Forelimb muscle (tissue), 1 donor: ENCODE results near the gene PHYKPL. TPM values are rescaled to one million over a fixed set of nuclear protein-coding genes. Genes with fewer than 3 reads are reported as not detected.

Source experiments
- DNase-seq: peaks from one replicate; pipeline ENCODE4 v3.0.0-alpha.2; 2013; ENCODE audit warnings: low read depth
- polyA plus RNA-seq: library from polyadenylated mRNA; unstranded; fragments of 120-200 nt; gene quantifications from one replicate; pipeline ENCODE4 v1.2.1, GENCODE V29; 2013; ENCODE audit not compliant: insufficient read length

The PHYKPL gene
- polyA plus RNA-seq, 1 donor = 74.4 TPM

- DNase-seq = no peak
These were observed 8.7 kb downstream of the PHYKPL start for GRCh38 chr5:178223828-178224335.

- no peak for DNase-seq
These were observed 9.3 kb downstream of the PHYKPL start for GRCh38 chr5:178223196-178223773.

GRCh38 chr5:178222292-178222691, 10.3 kb downstream of the PHYKPL start:
- no peak for DNase-seq

GRCh38 chr5:178221853-178222252, 10.7 kb downstream of the PHYKPL start:
- DNase-seq = no peak

- DNase-seq = no peak
These were observed 11.3 kb downstream of the PHYKPL start for GRCh38 chr5:178221282-178221681.

GRCh38 chr5:178218827-178219226, 13.8 kb downstream of the PHYKPL start:
- DNase-seq = no peak

GRCh38 chr5:178218237-178218776, 14.3 kb downstream of the PHYKPL start:
- DNase-seq = no peak

GRCh38 chr5:178216779-178217178, 15.8 kb downstream of the PHYKPL start:
- no peak for DNase-seq

- DNase-seq = no peak
These were observed 16.5 kb downstream of the PHYKPL start for GRCh38 chr5:178216088-178216534.

GRCh38 chr5:178215280-178216002, 17.2 kb downstream of the PHYKPL start:
- DNase-seq = no peak

GRCh38 chr5:178214160-178214803, 18.3 kb downstream of the PHYKPL start:
- no peak for DNase-seq

GRCh38 chr5:178213748-178214151, 18.9 kb downstream of the PHYKPL start:
- no peak for DNase-seq

GRCh38 chr5:178213003-178213461, 19.6 kb downstream of the PHYKPL start:
- DNase-seq = no peak

GRCh38 chr5:178212241-178213002, 20.2 kb downstream of the PHYKPL start:
- no peak for DNase-seq

- no peak for DNase-seq
These were observed 21.2 kb downstream of the PHYKPL start for GRCh38 chr5:178211095-178212048.

- no peak for DNase-seq
These were observed 21.9 kb downstream of the PHYKPL start for GRCh38 chr5:178210686-178211085.

- no peak for DNase-seq
These were observed 22.5 kb downstream of the PHYKPL start for GRCh38 chr5:178210073-178210535.

GRCh38 chr5:178209334-178210072, 23.1 kb downstream of the PHYKPL start:
- no peak for DNase-seq

GRCh38 chr5:178208540-178209227, 23.9 kb downstream of the PHYKPL start:
- no peak for DNase-seq
